GM18868 (cell line): ENCODE measurements around the gene PHLPP1.

Experiments
- ATAC-seq: cut with Tn5 transposase; IDR thresholded peaks from one replicate; pipeline ENCODE4 v1.9.1; 2021; ENCODE audit warnings: mild to moderate bottlenecking, moderate library complexity; ENCODE audit not compliant: unreplicated experiment

PHLPP1 gene

GRCh38 chr18:62974928-62975675 lies 259.8 kb downstream of the PHLPP1 start:
- ATAC-seq = no peak

GRCh38 chr18:62975785-62976184 lies 260.4 kb downstream of the PHLPP1 start:
- no peak for ATAC-seq

GRCh38 chr18:62976227-62976626 lies 260.9 kb downstream of the PHLPP1 start:
- ATAC-seq = no peak

GRCh38 chr18:62977512-62977911 lies 262.2 kb downstream of the PHLPP1 start:
- no peak for ATAC-seq

GRCh38 chr18:62978251-62979049 lies 263.1 kb downstream of the PHLPP1 start:
- ATAC-seq = no peak

- no peak for ATAC-seq
Measured at GRCh38 chr18:62979176-62979575, 263.8 kb downstream of the PHLPP1 start.

- ATAC-seq = no peak
Measured at GRCh38 chr18:62979900-62980299, 264.6 kb downstream of the PHLPP1 start.

- no peak for ATAC-seq
Measured at GRCh38 chr18:62981566-62981965, 266.2 kb downstream of the PHLPP1 start.

GRCh38 chr18:62982600-62983251 lies 267.4 kb downstream of the PHLPP1 start:
- peak; percentile 56 for ATAC-seq

- ATAC-seq = no peak
Measured at GRCh38 chr18:62984656-62985315, 269.4 kb downstream of the PHLPP1 start.

GRCh38 chr18:62986490-62986889 lies 271.1 kb downstream of the PHLPP1 start:
- ATAC-seq = no peak

- no peak for ATAC-seq
Measured at GRCh38 chr18:62987055-62987830, 271.9 kb downstream of the PHLPP1 start.

- ATAC-seq = no peak
Measured at GRCh38 chr18:62987859-62988258, 272.5 kb downstream of the PHLPP1 start.

- ATAC-seq = no peak
Measured at GRCh38 chr18:62988471-62988870, 273.1 kb downstream of the PHLPP1 start.

- ATAC-seq = no peak
Measured at GRCh38 chr18:62989195-62989594, 273.9 kb downstream of the PHLPP1 start.

- ATAC-seq = no peak
Measured at GRCh38 chr18:62990653-62991052, 275.3 kb downstream of the PHLPP1 start.

GRCh38 chr18:62991389-62991788 lies 276.0 kb downstream of the PHLPP1 start:
- no peak for ATAC-seq

GRCh38 chr18:62991959-62992358 lies 276.6 kb downstream of the PHLPP1 start:
- ATAC-seq = no peak

GRCh38 chr18:62992877-62993365 lies 277.6 kb downstream of the PHLPP1 start:
- ATAC-seq = no peak

GRCh38 chr18:62996566-62996965 lies 281.2 kb downstream of the PHLPP1 start:
- no peak for ATAC-seq
